ENCODE measurements around the gene PGRMC2. TPM values are rescaled to one million over a fixed set of nuclear protein-coding genes. Genes with fewer than 3 reads are reported as not detected.

Gene PGRMC2
- total and polyA plus RNA-seq, 9 donors: 18.3 to 75.4 (median 61.9) TPM

DNA sequence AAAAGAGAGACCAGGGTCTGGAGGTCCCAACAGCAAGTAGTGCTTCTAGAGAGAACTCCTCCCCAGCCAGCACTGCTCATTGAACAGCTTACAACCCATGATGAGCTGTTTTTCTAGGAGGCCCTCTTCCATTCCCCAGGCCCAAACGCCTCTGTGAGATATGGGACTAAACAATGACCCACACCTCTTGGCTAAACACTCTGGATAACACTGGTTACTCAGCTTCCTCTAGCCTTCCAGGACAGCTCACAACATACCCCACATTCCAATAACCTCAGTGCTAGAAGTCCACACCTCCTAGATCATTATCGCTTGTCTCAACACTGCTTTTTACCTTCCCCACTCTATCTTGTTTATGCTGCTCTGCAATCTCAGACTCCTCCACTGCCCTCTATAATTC lies 35.4 kb upstream of the PGRMC2 start:
- no peaks in the 10 kb centered on the region for H3K27me3 ChIP-seq (ENCODE audit: control insufficient read depth, insufficient read depth, low read length)
- WGBS (ENCODE audit: insufficient coverage): 77% methylated on average over 2 of the region's 2 CpGs
- no peak for DNase-seq
- no peak overlapping the region for H3K4me3 ChIP-seq (ENCODE audit: low read length)
- no peaks in the 10 kb centered on the region for H3K36me3 ChIP-seq (ENCODE audit: control insufficient read depth, insufficient read depth, low read length)
- no peaks in the 10 kb centered on the region for H3K9me3 ChIP-seq (replicated peaks; ENCODE audit: control insufficient read depth, low read depth, low read length)
- no peak overlapping the region for H3K27ac ChIP-seq (ENCODE audit: low read length)
- no peaks in the 10 kb centered on the region for H3K4me1 ChIP-seq (ENCODE audit: control insufficient read depth, insufficient read depth, low read length)

DNA sequence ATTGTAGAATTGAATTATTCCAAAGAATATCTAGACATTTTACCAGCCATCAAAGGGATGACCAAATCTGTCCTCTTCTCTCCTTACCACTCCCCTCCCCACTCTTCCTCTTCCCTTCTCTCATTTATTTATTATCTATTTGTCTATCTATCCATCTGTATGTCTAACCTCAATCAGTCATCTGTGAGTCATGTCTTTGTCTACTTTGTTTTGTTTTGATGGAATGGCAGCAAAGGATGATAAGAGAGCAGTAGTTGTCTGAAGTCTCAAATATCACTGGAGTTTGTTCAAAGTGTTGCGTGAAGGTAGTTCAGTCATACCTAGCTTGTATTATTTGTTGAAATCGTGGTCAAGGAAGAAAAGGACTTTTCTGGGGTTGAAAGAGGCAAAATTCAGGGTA lies 34.7 kb upstream of the PGRMC2 start:
- Histone ChIP-seq H3K27ac (ENCODE audit: low read length) (no peak overlapping the region), H3K9me3 (replicated peaks; ENCODE audit: control insufficient read depth, low read depth, low read length) (no peaks in the 10 kb centered on the region), H3K4me3 (ENCODE audit: low read length) (no peak overlapping the region), H3K36me3 (ENCODE audit: control insufficient read depth, insufficient read depth, low read length) (no peaks in the 10 kb centered on the region), H3K4me1 (ENCODE audit: control insufficient read depth, insufficient read depth, low read length) (no peaks in the 10 kb centered on the region), H3K27me3 (ENCODE audit: control insufficient read depth, insufficient read depth, low read length) (no peaks in the 10 kb centered on the region)
- DNase-seq: no peak
- 88% methylated on average over 1 of the region's 2 CpGs for WGBS (ENCODE audit: insufficient coverage)

GRCh38 chr4:128320656-128321055 lies 33.0 kb upstream of the PGRMC2 start:
- no peaks in the 10 kb centered on the region for H3K9me3 ChIP-seq (replicated peaks; ENCODE audit: control insufficient read depth, low read depth, low read length)
- DNase-seq: no peak
- WGBS (ENCODE audit: insufficient coverage): no CpG with 5 or more reads among the region's 1 CpG
- H3K27me3 ChIP-seq (ENCODE audit: control insufficient read depth, insufficient read depth, low read length): no peaks in the 10 kb centered on the region
- H3K27ac ChIP-seq (ENCODE audit: low read length): no peak overlapping the region
- no peaks in the 10 kb centered on the region for H3K4me1 ChIP-seq (ENCODE audit: control insufficient read depth, insufficient read depth, low read length)
- no peak overlapping the region for H3K4me3 ChIP-seq (ENCODE audit: low read length)
- H3K36me3 ChIP-seq (ENCODE audit: control insufficient read depth, insufficient read depth, low read length): no peaks in the 10 kb centered on the region

DNA sequence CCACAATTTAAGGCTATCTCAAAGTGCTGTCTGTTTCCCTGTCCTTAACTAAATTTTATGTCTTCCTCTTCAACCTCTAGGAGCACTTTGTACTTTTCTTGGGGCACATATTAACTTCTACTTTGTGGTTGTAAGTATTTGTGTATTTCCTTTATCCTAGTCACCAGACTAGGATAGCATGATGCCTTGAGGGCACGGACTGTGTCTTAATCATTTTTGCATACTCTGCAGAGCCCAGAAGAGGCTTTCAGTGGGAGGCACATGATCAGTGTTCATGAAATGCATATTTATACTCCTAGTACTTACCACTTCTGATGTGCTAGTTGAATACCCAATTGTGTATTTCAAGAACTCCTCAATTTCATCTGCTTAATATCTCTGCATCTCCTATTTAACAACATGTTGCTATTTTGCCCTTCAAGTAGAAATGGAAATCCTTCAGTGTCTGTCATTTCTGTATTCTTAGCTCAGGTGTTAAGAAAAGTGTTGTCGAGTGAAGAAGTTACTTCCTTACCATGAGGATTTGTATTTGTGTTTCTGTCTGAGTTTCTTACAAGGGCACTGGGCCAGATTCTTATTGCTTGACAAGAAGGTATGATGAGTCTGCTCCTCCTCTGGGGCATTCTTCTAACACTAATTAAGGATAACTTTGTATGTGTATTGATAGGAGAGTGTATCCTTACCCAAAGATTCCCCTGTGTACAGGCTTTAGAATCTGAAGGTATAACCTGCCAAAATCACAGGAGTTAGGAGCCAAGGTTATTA lies 28.3 kb upstream of the PGRMC2 start:
- Histone ChIP-seq H3K4me1 (ENCODE audit: control insufficient read depth, insufficient read depth, low read length) (no peaks in the 10 kb centered on the region), H3K36me3 (ENCODE audit: control insufficient read depth, insufficient read depth, low read length) (no peaks in the 10 kb centered on the region), H3K4me3 (ENCODE audit: low read length) (no peak overlapping the region), H3K27ac (ENCODE audit: low read length) (no peak overlapping the region), H3K27me3 (ENCODE audit: control insufficient read depth, insufficient read depth, low read length) (no peaks in the 10 kb centered on the region), H3K9me3 (replicated peaks; ENCODE audit: control insufficient read depth, low read depth, low read length) (no peaks in the 10 kb centered on the region)
- WGBS (ENCODE audit: insufficient coverage): no CpG with 5 or more reads among the region's 2 CpGs
- no peak for DNase-seq

- no peak overlapping the region for H3K4me3 ChIP-seq (ENCODE audit: low read length)
- H3K27ac ChIP-seq (ENCODE audit: low read length): no peak overlapping the region
- H3K36me3 ChIP-seq (ENCODE audit: control insufficient read depth, insufficient read depth, low read length): no peaks in the 10 kb centered on the region
- H3K4me1 ChIP-seq (ENCODE audit: control insufficient read depth, insufficient read depth, low read length): peaks cover 9% of the 10 kb centered on the region
- WGBS (ENCODE audit: insufficient coverage): no CpG with 5 or more reads among the region's 2 CpGs
- no peaks in the 10 kb centered on the region for H3K9me3 ChIP-seq (replicated peaks; ENCODE audit: control insufficient read depth, low read depth, low read length)
- DNase-seq: no peak
- H3K27me3 ChIP-seq (ENCODE audit: control insufficient read depth, insufficient read depth, low read length): no peaks in the 10 kb centered on the region
These were observed 24.2 kb upstream of the PGRMC2 start for GRCh38 chr4:128311659-128312403.

GRCh38 chr4:128310266-128310697 lies 22.7 kb upstream of the PGRMC2 start:
- Histone ChIP-seq H3K9me3 (replicated peaks; ENCODE audit: control insufficient read depth, low read depth, low read length) (no peaks in the 10 kb centered on the region), H3K27ac (ENCODE audit: low read length) (peak overlapping the region; percentile 51), H3K27me3 (ENCODE audit: control insufficient read depth, insufficient read depth, low read length) (no peaks in the 10 kb centered on the region), H3K4me3 (ENCODE audit: low read length) (no peak overlapping the region), H3K36me3 (ENCODE audit: control insufficient read depth, insufficient read depth, low read length) (no peaks in the 10 kb centered on the region), H3K4me1 (ENCODE audit: control insufficient read depth, insufficient read depth, low read length) (peaks cover 9% of the 10 kb centered on the region)
- DNase-seq: peak; percentile 57
- WGBS (ENCODE audit: insufficient coverage): 40% methylated on average over 6 of the region's 6 CpGs

DNA sequence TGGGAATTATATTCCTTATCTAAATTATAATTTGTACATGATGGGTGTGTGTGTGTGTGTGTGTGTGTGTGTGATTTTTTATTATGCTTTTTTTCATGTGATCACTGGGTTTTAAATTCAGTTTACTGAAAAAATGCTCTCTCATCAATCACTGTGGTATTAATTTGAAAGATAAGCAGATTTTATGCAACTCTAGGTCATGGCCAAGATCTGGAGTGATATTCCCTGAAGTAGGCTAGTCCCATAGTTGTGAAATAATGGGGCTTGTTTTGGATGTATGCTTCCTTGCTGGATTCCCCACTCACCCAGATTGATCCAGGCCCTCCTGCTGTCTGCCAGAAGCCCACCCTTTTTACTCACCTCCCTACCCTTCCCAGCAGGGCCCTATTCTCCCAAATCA lies 22.0 kb upstream of the PGRMC2 start:
- H3K36me3 ChIP-seq (ENCODE audit: control insufficient read depth, insufficient read depth, low read length): no peaks in the 10 kb centered on the region
- peak overlapping the region; percentile 51 for H3K27ac ChIP-seq (ENCODE audit: low read length)
- DNase-seq: no peak
- H3K27me3 ChIP-seq (ENCODE audit: control insufficient read depth, insufficient read depth, low read length): no peaks in the 10 kb centered on the region
- no peak overlapping the region for H3K4me3 ChIP-seq (ENCODE audit: low read length)
- H3K9me3 ChIP-seq (replicated peaks; ENCODE audit: control insufficient read depth, low read depth, low read length): no peaks in the 10 kb centered on the region
- H3K4me1 ChIP-seq (ENCODE audit: control insufficient read depth, insufficient read depth, low read length): peaks cover 9% of the 10 kb centered on the region

GRCh38 chr4:128308986-128309385 lies 21.4 kb upstream of the PGRMC2 start:
- no peak for DNase-seq
- H3K4me1 ChIP-seq (ENCODE audit: control insufficient read depth, insufficient read depth, low read length): peaks cover 9% of the 10 kb centered on the region
- no peaks in the 10 kb centered on the region for H3K36me3 ChIP-seq (ENCODE audit: control insufficient read depth, insufficient read depth, low read length)
- H3K27me3 ChIP-seq (ENCODE audit: control insufficient read depth, insufficient read depth, low read length): no peaks in the 10 kb centered on the region
- WGBS (ENCODE audit: insufficient coverage): no CpG with 5 or more reads among the region's 2 CpGs
- no peaks in the 10 kb centered on the region for H3K9me3 ChIP-seq (replicated peaks; ENCODE audit: control insufficient read depth, low read depth, low read length)
- no peak overlapping the region for H3K4me3 ChIP-seq (ENCODE audit: low read length)
- no peak overlapping the region for H3K27ac ChIP-seq (ENCODE audit: low read length)

GRCh38 chr4:128307123-128307571 lies 19.5 kb upstream of the PGRMC2 start:
- 13% methylated on average over 1 of the region's 1 CpG for WGBS (ENCODE audit: insufficient coverage)
- Histone ChIP-seq H3K9me3 (replicated peaks; ENCODE audit: control insufficient read depth, low read depth, low read length) (no peaks in the 10 kb centered on the region), H3K27ac (ENCODE audit: low read length) (no peak overlapping the region)

GRCh38 chr4:128305942-128306341 lies 18.3 kb upstream of the PGRMC2 start:
- no peaks in the 10 kb centered on the region for H3K36me3 ChIP-seq (ENCODE audit: control insufficient read depth, insufficient read depth, low read length)
- H3K4me1 ChIP-seq (ENCODE audit: control insufficient read depth, insufficient read depth, low read length): peaks cover 9% of the 10 kb centered on the region
- H3K9me3 ChIP-seq (replicated peaks; ENCODE audit: control insufficient read depth, low read depth, low read length): no peaks in the 10 kb centered on the region
- no peak for DNase-seq
- no peak overlapping the region for H3K27ac ChIP-seq (ENCODE audit: low read length)
- H3K4me3 ChIP-seq (ENCODE audit: low read length): no peak overlapping the region
- WGBS (ENCODE audit: insufficient coverage): 100% methylated on average over 1 of the region's 2 CpGs
- no peaks in the 10 kb centered on the region for H3K27me3 ChIP-seq (ENCODE audit: control insufficient read depth, insufficient read depth, low read length)

More at GRCh38 chr4:128307123-128307571, 19.5 kb upstream of the PGRMC2 start:
- Histone ChIP-seq H3K27me3 (ENCODE audit: control insufficient read depth, insufficient read depth, low read length) (no peaks in the 10 kb centered on the region), H3K4me3 (ENCODE audit: low read length) (no peak overlapping the region), H3K36me3 (ENCODE audit: control insufficient read depth, insufficient read depth, low read length) (no peaks in the 10 kb centered on the region), H3K4me1 (ENCODE audit: control insufficient read depth, insufficient read depth, low read length) (peaks cover 9% of the 10 kb centered on the region)
- no peak for DNase-seq
